ENCODE measurements around the gene TXK.
A peak's percentile ranks its signal among the peaks of the same experiment; 100 is the strongest.

TXK gene

DNA sequence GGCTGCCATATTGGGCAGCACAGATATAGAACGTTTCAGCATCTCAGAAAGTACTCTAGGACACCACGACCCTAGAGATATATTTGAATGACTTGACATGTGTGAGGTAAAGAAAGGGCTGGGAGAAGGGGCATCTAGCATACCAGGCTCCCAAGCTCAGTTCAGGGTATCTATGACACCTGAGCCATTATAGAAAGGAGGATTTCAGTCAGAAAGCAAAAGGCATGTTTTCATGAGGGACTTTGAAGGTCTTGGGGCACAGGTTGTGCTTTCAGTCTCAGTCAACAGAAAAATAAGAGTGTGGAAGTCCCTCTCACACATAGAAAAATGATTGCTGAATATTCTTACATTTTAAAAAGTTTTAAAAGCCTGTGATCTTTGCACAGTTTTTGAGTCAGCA is 65.9 kb downstream of the TXK start:
- Mint-ChIP-seq H3K27ac (peak overlapping the region; percentile 46), H3K9me3 (ENCODE audit: low read depth) (no peaks in the 10 kb centered on the region), H3K4me1 (ENCODE audit: low read depth) (peaks cover 30% of the 10 kb centered on the region), H3K4me3 (no peak overlapping the region), H3K36me3 (peaks cover 21% of the 10 kb centered on the region), H3K27me3 (no peaks in the 10 kb centered on the region)

DNA sequence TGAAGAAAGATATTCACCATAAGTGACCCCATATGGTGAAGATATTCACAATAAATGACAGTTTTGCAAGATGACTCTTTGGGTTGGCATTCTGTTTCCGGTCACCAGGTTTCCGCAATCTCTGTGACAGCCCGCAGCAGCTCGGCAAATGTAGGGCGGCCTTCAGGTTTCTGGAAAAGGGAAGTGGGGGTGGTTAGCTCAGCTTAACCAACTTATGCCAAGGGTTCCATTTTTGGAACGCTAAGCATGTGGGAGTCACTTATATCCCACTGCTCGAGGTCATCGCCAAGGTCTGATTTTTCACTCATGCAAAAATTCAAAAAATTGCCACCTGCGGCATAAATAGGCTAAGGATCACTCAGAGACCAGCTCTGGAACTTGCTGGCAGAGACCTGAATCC is 66.5 kb downstream of the TXK start:
- Mint-ChIP-seq H3K9me3 (ENCODE audit: low read depth) (no peaks in the 10 kb centered on the region), H3K27me3 (no peaks in the 10 kb centered on the region), H3K4me3 (no peak overlapping the region), H3K36me3 (peaks cover 20% of the 10 kb centered on the region), H3K27ac (no peak overlapping the region), H3K4me1 (ENCODE audit: low read depth) (peaks cover 34% of the 10 kb centered on the region)

DNA sequence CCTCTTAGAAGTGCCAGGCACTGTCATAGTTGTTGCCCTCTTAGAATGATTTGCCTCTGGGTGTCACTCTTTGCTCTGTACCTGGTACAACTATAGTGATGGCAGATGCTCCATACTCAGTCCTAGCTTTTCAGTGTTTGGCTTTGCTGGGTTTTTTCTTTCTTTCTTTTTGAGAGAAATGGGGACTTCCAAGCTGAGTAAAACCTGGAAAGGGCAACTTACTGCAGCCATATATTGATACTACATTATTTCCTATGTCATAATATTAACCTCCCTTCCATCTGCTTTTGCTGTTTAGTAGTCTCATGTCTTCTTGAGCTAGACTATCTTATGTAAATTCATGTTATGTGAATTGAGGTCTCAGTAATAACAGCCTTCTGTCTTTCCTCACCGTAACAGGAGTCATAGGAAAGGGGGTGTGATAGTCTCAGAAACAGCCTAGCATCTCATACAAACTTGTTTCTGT is 68.4 kb downstream of the TXK start:
- Mint-ChIP-seq H3K27me3 (no peaks in the 10 kb centered on the region), H3K9me3 (ENCODE audit: low read depth) (peaks cover 2% of the 10 kb centered on the region), H3K4me1 (ENCODE audit: low read depth) (peaks cover 32% of the 10 kb centered on the region), H3K36me3 (peaks cover 19% of the 10 kb centered on the region), H3K27ac (peak overlapping the region; percentile 86), H3K4me3 (no peak overlapping the region)

DNA sequence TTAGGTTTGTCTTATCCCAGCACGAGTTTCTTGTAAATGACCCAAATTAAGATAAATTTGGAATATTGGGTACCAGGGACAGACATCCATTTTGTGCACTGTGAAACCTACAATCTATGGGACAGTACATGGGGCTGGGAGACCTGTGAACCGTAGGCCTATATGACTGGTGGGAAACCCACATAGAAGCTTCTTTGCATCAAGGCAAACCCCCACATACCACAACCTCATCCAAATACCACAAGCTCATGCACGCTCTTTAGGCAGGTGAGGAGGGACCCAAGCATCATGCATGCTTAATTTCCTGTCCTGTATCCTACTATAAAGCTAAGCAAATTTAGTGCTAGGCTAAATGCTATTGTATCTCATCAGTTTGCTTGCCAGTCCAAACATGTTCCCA is 69.7 kb downstream of the TXK start:
- peaks cover 6% of the 10 kb centered on the region for H3K9me3 Mint-ChIP-seq (ENCODE audit: low read depth)
- H3K4me3 Mint-ChIP-seq: peak overlapping the region; percentile 17
- peak overlapping the region; percentile 48 for H3K27ac Mint-ChIP-seq
- H3K27me3 Mint-ChIP-seq: no peaks in the 10 kb centered on the region
- H3K36me3 Mint-ChIP-seq: peaks cover 18% of the 10 kb centered on the region
- H3K4me1 Mint-ChIP-seq (ENCODE audit: low read depth): peaks cover 42% of the 10 kb centered on the region

DNA sequence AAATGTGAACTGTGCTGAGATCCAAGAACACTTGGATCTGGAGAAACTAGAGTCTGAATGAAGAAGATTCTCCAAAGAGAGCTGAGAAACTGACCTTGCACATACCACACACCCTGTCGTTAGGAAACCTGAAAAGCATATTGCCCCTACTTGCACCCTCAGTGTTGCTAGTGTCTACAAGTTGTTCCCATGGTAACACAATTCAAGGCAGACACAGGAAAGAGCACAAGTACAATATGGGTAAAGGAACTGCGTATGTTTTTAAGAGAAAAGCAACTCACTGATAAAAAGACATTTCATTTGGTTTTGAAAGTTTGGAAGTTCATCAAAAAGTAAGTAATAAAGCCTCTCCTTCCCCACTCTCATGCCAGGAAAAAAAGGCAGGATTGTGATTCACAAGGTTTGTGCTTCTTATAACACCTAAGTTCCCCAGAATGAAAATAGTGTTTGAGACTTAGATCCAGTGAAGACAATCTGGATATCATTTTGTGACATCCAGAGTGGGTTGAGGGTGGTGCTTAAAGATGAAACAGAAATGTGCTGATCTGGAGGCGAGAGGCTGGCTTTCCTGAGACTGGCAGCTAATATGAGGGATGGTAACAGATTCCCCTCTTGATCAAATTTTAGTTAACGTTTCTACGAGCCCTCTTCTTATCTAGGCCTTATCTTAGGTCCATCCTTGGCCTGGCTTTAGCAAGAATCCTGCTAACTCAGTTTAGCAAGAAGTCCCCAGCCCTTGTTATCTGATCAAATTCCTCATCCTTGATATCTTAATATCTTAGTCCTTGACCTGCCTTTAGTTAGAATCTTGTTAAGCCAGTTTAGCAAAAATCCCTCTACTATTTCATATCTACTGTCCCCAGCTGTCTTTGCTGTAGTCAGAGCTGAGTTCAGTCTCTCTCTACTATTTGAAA is 75.2 kb downstream of the TXK start:
- peak overlapping the region; percentile 36 for H3K27ac Mint-ChIP-seq
- no peak overlapping the region for H3K4me3 Mint-ChIP-seq
- peaks cover 7% of the 10 kb centered on the region for H3K36me3 Mint-ChIP-seq
- H3K9me3 Mint-ChIP-seq (ENCODE audit: low read depth): peaks cover 6% of the 10 kb centered on the region
- H3K27me3 Mint-ChIP-seq: no peaks in the 10 kb centered on the region
- peaks cover 25% of the 10 kb centered on the region for H3K4me1 Mint-ChIP-seq (ENCODE audit: low read depth)

DNA sequence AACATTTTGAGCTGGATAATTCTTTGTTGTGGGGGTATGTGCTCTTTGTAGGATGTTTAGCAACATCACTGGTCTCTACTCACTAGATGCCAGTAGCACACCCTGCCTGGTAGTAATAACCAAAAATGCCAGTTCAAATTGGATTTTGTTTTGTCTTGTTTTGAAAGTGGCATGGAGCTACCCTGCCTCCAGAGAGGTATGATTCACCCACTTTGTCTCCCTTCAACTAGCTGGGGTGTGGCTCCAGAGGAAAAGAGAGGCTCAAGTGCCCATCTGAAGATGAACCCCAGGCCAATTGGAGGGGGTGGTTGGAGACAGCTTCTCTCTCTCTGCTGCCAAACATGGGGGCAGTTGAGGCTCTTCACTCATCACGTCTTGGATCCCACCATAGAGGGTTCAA is 83.0 kb downstream of the TXK start:
- Mint-ChIP-seq H3K4me1 (ENCODE audit: low read depth) (peaks cover 32% of the 10 kb centered on the region), H3K36me3 (no peaks in the 10 kb centered on the region), H3K27me3 (no peaks in the 10 kb centered on the region), H3K4me3 (no peak overlapping the region), H3K27ac (no peak overlapping the region), H3K9me3 (ENCODE audit: low read depth) (no peaks in the 10 kb centered on the region)

DNA sequence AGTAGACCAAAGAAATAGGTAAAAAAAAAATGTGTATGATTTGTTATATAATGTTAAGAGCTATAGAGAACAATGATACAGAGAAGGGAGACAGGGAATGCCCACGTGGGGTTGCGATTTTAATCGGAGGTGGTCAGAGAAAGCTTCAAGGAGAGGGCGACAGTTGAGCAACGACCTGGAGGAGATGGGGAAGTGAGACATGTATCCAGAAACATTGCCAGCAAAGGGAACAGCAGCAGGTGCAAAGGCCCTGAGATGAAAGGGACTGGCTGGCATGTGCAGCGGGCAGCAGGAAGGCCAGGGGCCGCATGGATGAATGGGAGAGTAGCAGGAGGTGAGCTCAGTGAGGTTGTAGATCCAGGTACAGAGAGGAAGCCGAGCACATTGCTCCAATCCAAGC is 84.6 kb downstream of the TXK start:
- H3K4me1 Mint-ChIP-seq (ENCODE audit: low read depth): peaks cover 45% of the 10 kb centered on the region
- no peak overlapping the region for H3K4me3 Mint-ChIP-seq
- H3K27me3 Mint-ChIP-seq: no peaks in the 10 kb centered on the region
- no peaks in the 10 kb centered on the region for H3K9me3 Mint-ChIP-seq (ENCODE audit: low read depth)
- no peak overlapping the region for H3K27ac Mint-ChIP-seq
- no peaks in the 10 kb centered on the region for H3K36me3 Mint-ChIP-seq

DNA sequence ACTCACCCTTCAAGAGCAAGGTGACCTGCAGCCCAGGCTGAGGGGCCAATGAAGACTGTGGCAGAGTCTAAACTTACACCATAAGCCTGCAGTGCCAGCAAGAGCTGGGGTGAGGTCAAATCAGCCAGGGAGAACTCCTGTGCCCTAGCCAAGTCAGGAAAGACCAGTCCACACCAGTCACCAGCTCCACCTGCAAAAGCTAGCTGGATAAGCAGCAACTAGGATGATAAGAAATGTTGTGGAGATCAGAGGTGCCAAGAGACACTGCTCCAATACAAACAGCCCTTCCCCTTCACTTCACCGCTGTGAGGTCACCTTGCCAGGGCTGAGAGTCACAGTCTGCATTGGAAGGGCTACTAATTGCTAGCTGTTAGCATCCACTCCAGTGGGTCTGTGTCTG is 86.2 kb downstream of the TXK start:
- no peak overlapping the region for H3K27ac Mint-ChIP-seq
- H3K27me3 Mint-ChIP-seq: no peaks in the 10 kb centered on the region
- H3K4me3 Mint-ChIP-seq: peak overlapping the region; percentile 66
- H3K36me3 Mint-ChIP-seq: no peaks in the 10 kb centered on the region
- no peaks in the 10 kb centered on the region for H3K9me3 Mint-ChIP-seq (ENCODE audit: low read depth)
- H3K4me1 Mint-ChIP-seq (ENCODE audit: low read depth): peaks cover 60% of the 10 kb centered on the region

DNA sequence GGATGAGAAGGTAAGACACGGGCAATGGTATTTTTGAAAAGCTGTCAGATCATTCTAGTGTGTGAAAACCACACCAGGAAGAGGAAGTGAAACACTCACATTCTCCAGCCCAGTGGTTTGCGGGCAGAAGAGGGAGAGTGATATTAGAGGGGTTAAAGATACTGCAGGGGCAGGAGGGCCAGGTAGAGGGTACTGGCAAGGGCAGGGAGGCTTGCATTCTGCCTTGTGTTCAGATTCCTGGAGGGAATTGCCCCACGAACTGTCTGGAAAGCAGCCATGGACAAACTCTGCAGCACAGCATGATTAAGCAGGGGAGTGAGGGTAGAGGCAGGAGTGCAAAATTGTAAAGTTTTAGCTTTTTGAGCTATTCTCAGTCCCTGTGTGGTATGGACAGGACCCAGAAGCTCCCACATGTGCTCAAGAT is 86.6 kb downstream of the TXK start:
- Mint-ChIP-seq H3K27ac (peak overlapping the region; percentile 56), H3K27me3 (no peaks in the 10 kb centered on the region), H3K4me3 (peak overlapping the region; percentile 66), H3K4me1 (ENCODE audit: low read depth) (peaks cover 65% of the 10 kb centered on the region), H3K36me3 (no peaks in the 10 kb centered on the region), H3K9me3 (ENCODE audit: low read depth) (no peaks in the 10 kb centered on the region)

DNA sequence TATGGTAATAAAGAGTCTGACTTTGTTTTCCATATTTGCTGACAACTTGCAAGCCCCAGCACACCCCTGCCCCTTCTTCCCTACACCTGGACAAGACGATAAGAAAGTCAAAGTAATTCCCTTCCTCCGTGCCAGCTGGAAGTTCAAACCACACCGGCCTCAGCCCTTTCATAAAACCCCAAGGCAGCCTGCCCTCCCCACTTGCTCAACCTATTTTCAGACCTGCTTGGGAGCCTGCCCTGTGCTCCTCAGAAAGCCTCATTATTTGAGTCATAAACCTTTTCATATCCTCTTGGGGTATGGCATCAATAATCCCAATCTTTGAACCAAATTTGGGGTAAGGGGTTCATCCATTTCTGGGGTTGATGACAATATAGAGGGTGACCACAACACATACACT is 88.0 kb downstream of the TXK start:
- H3K4me3 Mint-ChIP-seq: peak overlapping the region; percentile 64
- peaks cover 74% of the 10 kb centered on the region for H3K4me1 Mint-ChIP-seq (ENCODE audit: low read depth)
- H3K36me3 Mint-ChIP-seq: no peaks in the 10 kb centered on the region
- H3K9me3 Mint-ChIP-seq (ENCODE audit: low read depth): no peaks in the 10 kb centered on the region
- H3K27ac Mint-ChIP-seq: peak overlapping the region; percentile 84
- no peaks in the 10 kb centered on the region for H3K27me3 Mint-ChIP-seq

DNA sequence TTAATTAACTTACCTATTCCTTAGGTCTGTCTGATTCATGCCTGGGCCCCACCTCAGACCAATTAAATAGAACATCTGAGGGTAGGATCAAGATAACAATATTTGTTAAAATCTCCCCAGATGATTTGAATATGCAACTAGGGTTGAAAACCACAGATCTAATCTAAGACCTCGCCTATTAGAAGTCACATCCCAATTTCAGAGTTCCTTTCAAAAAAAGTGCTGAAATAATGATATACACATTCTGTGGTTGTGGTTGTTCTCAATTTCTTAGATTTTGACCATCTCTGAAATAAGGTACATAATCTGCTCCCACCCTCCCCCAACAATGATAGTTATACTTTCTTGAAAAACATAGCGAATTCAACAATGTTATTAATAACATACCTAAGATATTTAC is 89.8 kb downstream of the TXK start:
- Mint-ChIP-seq H3K27me3 (no peaks in the 10 kb centered on the region), H3K27ac (no peak overlapping the region), H3K36me3 (no peaks in the 10 kb centered on the region), H3K9me3 (ENCODE audit: low read depth) (no peaks in the 10 kb centered on the region), H3K4me1 (ENCODE audit: low read depth) (peaks cover 75% of the 10 kb centered on the region), H3K4me3 (no peak overlapping the region)

DNA sequence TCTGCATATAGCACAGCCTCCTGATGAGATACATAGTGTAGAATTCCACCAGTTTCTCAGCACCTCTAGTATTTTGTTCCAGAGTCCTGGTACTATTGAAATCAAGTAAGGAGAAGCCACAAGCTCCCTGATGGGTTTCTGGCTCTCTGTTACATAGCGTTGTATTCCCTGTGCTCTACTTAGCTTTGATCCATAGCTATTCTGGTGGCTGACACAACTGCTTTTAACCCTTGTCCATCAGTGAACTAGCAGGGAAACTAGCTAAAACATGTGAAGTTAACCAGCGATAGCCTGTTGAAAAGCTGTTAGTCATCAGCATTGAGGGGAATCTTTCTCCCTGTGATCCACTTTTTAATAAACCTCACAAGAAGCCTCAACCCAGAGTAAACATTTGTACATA is 90.5 kb downstream of the TXK start:
- Mint-ChIP-seq H3K27me3 (no peaks in the 10 kb centered on the region), H3K9me3 (ENCODE audit: low read depth) (no peaks in the 10 kb centered on the region), H3K4me1 (ENCODE audit: low read depth) (peaks cover 74% of the 10 kb centered on the region), H3K4me3 (no peak overlapping the region), H3K27ac (no peak overlapping the region), H3K36me3 (peaks cover 2% of the 10 kb centered on the region)

DNA sequence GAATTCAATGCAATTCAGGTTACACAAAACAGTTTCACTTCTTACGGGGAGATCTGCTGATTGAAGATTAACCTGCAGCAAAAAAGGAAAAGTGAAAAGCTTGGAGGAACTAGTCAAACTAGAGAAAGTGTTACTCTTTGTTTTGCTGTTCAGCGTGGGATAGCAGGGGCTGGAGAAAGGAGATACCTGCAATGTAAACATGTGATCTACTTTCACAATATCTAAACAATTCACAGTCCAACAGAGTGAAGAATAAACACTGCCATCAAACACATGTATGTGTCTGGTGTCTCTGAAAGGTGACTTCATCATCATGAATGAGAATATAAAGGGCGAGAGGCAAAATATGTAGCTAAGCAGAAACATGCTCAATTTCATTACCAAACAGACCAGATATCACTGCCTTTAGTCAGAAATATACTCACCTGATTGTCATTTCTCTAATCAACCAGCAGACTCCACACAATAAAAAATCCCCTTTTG is 91.0 kb downstream of the TXK start:
- H3K36me3 Mint-ChIP-seq: peaks cover 2% of the 10 kb centered on the region
- H3K4me1 Mint-ChIP-seq (ENCODE audit: low read depth): peaks cover 72% of the 10 kb centered on the region
- H3K4me3 Mint-ChIP-seq: no peak overlapping the region
- no peaks in the 10 kb centered on the region for H3K27me3 Mint-ChIP-seq
- H3K9me3 Mint-ChIP-seq (ENCODE audit: low read depth): no peaks in the 10 kb centered on the region
- H3K27ac Mint-ChIP-seq: no peak overlapping the region

DNA sequence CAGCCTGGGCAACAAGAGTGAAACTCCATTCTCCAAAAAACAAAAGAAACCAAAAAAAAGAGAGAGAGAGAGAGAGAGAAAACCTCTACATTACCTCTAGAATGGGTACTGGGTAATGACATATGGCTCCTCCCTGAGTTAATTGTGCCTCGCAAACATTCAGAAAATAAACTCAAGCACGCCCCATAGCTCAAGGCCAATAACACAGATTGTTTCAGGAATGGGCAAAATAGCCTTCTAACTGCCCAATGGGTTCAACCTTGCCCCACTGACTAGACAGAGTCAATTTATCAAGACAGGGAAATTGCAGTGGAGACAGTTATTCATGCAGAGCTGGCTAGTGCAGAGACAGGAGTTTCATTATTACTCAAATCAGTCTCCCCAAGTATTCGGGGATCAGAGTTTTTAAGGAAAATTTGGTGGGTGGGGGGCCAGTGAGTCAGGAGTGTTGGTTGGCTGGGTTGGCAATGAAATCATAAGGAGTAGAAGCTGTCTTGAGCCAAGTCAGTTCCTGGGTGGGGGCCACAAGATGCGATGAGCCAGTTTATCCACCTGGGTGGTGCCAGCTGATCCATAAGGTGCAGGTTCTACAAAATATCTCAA is 92.4 kb downstream of the TXK start:
- H3K36me3 Mint-ChIP-seq: peaks cover 2% of the 10 kb centered on the region
- H3K27ac Mint-ChIP-seq: peak overlapping the region; percentile 67
- H3K9me3 Mint-ChIP-seq (ENCODE audit: low read depth): no peaks in the 10 kb centered on the region
- H3K27me3 Mint-ChIP-seq: no peaks in the 10 kb centered on the region
- peaks cover 66% of the 10 kb centered on the region for H3K4me1 Mint-ChIP-seq (ENCODE audit: low read depth)
- H3K4me3 Mint-ChIP-seq: peak overlapping the region; percentile 11

DNA sequence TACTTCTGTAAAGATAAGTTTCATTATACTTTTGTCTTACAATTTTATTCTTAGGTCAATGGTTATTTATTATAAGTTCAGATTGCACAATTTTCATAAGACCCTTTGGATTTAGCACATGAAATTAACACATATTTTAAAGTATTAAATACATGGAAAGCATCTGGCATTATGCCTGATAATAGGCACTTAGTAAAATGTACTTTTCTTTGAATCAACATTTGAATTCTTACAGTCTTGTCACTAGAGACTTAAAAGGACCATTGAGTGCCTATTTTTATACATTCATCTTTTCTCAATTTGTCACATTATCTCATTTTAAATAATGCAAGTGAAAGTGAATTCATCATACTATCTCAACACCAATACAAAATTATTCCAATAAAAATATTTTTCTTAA is 94.5 kb downstream of the TXK start:
- Mint-ChIP-seq H3K4me1 (ENCODE audit: low read depth) (peaks cover 69% of the 10 kb centered on the region), H3K27ac (peak overlapping the region; percentile 28), H3K36me3 (peaks cover 2% of the 10 kb centered on the region), H3K27me3 (no peaks in the 10 kb centered on the region), H3K9me3 (ENCODE audit: low read depth) (no peaks in the 10 kb centered on the region), H3K4me3 (no peak overlapping the region)
